PC-9 (cell line): ENCODE data around the gene L3MBTL3.

Experiments used
- EZH2 ChIP-seq: fragments of 200-600 bp; sonication (generic); IDR thresholded peaks from 2 replicates; pipeline ENCODE4 v1.8.0; 2017; ENCODE audit warnings: antibody characterized with exemption, low read depth
- TF ChIP-seq, protein P1 (sequence below): fragments of 200-600 bp; sonication (generic); conservative IDR thresholded peaks from 2 replicates; pipeline ENCODE4 v1.6.1; 2017; ENCODE audit warnings: mixed run types, antibody characterized with exemption, mild to moderate bottlenecking, moderate library complexity

DNA sequence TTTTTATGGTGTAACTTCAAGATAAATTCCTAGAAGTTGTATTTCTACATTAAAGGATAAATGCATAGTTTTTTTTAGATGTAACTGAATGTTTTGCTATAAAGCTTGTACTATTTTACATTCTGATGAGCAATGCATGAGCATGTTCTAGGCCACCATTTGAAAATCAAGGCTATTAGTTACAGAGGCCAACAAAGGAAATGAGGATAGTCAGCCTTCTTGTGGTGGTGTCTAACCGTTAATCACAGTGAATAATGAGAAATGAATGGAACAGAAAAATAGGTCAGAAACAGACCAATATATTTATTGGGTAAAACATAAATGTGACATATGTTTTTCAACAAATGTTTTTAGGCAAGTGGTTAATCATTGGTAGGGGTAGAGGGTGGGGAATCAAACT is 37.6 kb upstream of the L3MBTL3 start:
- TF ChIP-seq, protein P1, sequence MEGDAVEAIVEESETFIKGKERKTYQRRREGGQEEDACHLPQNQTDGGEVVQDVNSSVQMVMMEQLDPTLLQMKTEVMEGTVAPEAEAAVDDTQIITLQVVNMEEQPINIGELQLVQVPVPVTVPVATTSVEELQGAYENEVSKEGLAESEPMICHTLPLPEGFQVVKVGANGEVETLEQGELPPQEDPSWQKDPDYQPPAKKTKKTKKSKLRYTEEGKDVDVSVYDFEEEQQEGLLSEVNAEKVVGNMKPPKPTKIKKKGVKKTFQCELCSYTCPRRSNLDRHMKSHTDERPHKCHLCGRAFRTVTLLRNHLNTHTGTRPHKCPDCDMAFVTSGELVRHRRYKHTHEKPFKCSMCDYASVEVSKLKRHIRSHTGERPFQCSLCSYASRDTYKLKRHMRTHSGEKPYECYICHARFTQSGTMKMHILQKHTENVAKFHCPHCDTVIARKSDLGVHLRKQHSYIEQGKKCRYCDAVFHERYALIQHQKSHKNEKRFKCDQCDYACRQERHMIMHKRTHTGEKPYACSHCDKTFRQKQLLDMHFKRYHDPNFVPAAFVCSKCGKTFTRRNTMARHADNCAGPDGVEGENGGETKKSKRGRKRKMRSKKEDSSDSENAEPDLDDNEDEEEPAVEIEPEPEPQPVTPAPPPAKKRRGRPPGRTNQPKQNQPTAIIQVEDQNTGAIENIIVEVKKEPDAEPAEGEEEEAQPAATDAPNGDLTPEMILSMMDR = no peak
- no peak for TF ChIP-seq EZH2
